Stimulated activated CD4-positive, alpha-beta T cell treated with anti-CD3 and anti-CD28 coated beads, Interleukin-1b, Interleukin-23, amount 100 ng/mL, for 1 hour (primary cell): ENCODE data around the gene LIME1.

Experiments used
- DNase-seq, 2 donors: peaks; one replicate each; pipeline ENCODE4 v3.0.0-alpha.2; 2020; ENCODE audit warnings: low read depth in 2 of 2

Gene LIME1

DNA sequence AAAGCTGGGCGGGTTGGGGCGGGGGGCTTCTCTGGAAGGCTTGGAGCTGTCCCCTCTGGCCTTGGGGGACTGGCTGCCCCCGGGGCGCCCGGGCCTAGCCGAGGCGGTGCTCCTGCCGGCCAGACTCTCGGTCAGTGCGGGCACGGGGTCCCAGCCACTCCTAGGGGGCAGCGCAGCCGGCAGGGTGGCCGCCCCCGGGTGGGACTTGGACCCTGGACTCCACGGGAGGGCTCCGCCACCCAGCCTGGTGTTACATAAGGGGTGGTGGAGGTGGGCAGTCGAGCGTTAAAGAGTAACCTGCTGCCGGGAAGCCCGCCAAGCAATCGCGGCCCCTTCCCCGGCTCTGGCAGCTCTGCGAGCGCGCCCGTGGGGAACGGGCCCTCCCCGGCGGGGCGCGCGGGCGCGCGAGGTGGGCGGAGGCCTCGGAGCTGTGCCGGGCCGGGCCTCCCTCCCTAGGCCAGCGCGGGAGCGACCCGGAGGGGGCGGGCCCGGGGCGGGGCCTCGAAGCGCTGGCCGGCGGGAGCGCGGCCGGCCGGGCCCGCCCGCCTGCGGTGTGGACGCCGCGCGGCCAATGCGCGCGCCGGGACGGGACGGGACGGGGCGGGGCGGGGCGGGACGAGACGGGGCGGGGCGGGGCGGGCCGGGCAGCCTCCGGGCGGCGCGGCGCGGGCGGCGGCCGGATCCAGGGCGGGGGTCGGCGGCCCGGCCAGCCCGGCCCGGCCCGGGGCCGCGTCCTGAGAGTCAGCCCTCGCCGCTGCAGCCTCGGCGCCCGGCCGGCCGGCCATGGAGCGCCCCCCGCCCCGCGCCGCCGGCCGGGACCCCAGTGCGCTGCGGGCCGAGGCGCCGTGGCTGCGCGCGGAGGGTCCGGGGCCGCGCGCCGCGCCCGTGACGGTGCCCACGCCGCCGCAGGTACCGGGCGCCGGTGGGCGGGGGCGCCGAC, 2.9 kb downstream of the LIME1 start, which contains the start of gene SLC2A4RG:
TSS of gene SLC2A4RG (plus strand) at position 647 of the 940 bp plus-strand sequence. CDS start at position 784, 137 bp downstream.
- no peak for DNase-seq

DNA sequence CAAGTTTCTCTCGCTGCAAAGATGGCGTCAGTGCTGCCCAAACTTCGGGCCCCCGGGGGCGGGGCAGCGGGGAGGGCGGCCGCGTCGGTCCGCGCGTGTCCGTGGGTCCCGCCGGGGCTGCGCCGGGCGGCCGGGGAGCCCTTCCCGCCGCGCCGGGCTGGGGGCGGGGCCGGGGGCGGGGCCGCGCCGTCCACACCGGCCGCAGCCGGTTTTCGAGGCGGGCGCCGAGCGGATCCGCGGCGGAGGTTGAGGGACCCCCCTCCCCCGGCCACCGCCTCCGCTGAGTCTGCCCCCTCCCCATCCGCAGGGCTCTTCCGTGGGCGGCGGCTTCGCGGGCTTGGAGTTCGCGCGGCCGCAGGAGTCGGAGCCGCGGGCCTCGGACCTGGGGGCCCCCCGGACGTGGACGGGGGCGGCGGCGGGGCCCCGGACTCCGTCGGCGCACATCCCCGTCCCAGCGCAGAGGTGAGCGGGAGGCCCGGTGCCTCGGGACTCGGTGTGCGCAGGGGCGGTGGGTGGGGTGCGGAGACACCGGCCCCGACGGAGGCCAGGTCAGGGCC, 3.7 kb downstream of the LIME1 start:
- no peak for DNase-seq

DNA sequence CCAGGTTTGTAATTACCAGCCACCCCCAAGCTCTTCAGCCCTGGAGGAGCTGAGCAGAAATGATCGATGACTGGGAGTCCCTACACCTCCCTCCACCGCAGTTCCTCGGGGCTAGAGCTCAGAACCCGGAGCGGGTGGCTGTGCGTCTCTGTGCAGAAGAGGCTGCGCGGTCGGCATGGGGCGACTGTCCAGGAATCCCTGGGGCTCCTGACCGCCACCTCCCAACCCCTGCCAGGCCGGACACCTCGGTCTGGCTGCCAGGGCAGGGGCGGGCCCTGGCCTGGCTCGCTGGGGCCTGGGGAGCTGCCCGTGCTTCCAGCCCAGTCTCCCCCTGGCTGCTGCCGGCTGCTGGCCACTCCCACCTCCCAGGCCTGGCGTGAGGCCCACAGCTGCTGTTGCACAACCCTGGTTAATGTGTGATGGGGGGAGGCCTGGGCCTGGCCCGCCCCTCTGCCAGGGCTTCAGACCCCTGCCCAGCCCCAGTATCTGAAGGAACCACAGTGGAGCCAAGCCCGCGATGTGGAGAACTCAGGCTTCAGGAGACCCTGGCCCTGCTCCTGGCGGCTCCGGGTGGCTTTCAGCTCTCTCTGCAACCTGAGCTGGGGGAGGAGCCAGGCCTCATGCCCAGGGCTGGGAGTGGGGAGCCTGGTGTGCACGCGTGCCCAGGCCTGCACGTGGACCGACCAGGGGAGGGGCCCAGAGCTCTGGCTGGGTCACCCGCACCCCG, 4.3 kb downstream of the LIME1 start:
- DNase-seq = no peak

DNA sequence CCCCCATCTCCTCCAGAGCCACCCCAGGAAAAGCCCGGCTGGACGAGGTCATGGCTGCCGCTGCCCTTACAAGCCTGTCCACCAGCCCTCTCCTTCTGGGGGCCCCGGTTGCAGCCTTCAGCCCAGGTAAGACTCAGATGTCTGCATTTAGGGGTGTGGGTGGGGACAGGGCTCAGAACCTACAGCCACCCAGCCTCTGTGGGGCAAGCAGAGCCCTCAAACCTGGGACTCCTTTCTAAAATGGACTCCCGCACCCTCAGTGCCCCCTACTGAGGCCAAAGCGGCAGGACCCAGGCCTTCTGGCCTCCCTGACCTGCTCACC, 4.9 kb downstream of the LIME1 start:
- DNase-seq = no peak

DNA sequence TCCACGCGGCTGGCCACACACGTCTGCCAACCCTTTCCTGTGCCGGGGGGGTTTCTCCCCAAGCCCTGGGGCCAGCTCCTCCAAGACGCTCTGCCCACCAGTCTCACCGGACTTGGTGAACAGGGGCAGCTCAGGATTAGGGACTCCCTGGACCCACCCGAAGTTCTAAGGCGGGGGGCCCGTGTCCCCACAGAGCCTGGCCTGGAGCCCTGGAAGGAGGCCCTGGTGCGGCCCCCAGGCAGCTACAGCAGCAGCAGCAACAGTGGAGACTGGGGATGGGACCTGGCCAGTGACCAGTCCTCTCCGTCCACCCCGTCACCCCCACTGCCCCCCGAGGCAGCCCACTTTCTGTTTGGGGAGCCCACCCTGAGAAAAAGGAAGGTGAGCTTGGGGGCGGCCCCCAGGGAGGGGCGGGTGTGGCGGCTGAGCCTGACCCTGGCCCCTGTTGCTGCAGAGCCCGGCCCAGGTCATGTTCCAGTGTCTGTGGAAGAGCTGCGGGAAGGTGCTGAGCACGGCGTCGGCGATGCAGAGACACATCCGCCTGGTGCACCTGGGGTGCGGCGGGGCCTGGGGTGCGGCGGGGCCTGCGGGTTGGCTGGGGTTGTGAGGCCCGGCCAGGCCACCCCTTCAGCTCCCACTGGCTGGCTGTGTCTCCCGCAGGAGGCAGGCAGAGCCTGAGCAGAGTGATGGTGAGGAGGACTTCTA, 5.4 kb downstream of the LIME1 start:
- DNase-seq = no peak

DNA sequence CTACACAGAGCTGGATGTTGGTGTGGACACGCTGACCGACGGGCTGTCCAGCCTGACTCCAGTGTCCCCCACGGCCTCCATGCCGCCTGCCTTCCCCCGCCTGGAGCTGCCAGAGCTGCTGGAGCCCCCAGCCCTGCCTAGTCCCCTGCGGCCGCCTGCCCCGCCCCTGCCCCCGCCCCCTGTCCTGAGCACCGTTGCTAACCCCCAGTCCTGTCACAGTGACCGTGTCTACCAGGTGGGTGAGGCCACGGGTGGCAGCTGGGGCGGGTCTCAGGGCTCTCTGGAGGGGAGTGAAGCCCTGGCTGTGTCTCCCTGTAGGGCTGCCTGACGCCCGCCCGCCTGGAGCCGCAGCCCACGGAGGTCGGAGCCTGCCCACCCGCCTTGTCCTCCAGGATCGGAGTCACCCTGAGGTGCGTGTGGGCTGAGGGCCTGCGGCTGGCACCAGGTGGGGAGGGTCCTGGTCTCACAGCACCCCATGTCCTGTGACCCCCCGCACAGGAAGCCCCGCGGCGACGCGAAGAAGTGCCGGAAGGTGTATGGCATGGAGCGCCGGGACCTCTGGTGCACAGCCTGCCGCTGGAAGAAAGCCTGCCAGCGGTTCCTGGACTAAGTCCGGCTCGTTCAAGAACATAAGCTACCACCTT, 6.0 kb downstream of the LIME1 start:
- no peak for DNase-seq

DNA sequence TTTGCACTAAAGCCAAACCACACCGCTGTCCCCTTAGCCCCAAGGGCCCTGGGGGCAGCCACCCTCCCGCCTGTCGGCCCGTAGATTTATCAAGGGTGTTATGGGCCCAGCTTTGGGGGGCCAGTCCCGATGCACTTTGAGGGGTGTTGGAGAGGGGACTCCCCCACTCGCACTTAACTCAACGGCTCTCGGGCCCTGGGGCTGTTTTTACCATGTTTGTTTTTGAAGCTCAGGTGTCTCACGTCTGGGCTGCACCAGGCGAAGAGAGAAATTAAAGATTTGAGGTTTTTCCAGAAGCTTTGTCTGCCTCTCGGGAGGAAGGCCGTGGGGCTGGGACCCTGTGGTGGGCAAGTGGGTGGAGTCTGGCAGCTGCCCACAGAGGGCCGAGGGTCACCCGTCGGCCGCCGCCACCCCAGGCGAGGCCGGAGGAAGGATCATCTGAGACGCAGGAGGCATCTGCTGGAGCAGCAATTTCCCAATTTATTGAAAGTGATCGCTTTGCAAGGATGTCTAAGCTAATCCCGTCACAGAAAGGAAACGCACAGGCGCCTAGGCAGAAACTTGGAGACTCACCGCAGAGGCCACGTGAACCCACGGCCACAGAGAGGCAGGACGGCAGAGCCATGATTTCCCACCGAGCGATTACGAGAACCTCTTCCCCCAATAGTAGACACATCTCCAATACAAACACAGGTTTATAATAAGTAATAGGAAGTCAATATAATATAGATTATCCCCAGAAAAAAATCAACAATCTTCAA, 6.9 kb downstream of the LIME1 start:
- no peak for DNase-seq

DNA sequence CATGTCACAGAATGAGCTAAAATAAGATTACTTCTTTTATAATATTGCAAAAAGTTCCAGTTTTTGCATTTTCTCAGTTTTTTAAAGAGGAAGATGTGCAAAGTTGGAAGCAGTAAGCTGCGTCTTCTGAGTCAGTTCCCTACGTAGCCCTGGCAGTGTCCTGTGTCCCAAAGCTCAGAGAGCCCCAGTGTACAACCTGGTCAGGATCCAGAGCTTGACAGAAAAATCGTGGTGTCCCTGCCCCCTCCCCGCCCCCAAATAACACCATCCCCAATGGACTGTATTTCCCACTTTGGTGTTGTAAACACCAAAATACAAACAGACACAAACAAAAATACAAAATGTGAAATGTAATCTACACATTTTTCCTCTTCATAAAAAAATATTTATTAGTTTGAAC, 7.7 kb downstream of the LIME1 start:
- no peak for DNase-seq

DNA sequence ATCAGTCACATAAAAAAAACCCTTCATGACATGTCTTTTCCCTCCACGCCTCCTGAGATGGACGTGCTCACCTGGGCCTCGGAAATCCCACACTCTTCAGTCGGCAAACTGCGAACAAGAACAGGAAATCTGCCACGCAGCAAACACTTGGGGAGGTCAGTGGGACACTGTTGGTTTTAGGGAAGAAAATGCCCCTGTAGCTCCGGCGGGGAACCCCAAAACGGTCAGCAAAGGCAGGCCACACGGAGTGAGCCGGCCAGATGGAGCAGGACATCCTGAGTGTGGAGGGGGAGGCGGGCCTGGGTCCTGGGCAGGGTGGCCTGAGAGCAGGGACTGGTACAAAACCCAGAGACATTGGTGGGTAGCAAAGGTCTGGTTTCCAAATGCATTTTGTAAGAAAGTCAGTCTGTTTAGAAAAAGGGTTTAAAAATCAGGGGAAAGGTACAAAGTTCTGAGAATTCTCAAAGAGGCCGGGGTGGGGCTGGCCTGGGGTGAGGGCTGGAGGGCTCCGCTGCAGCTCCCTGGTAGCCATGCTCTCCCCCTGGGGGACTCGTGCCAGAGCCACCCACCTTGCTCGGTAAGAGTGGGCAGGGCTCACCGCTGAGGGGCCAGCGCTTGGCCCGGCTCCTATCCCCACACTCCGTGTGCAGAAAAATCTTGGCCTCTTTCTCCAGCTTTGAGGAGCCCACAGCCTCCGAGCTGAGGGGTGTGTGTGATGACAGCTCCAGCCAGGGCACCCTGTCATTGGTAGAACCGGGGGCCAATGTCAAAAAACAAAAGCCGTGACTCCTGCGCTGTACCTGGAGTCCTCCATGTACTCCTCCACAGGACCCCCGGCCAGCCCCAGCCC, 8.3 kb downstream of the LIME1 start:
- DNase-seq = no peak

DNA sequence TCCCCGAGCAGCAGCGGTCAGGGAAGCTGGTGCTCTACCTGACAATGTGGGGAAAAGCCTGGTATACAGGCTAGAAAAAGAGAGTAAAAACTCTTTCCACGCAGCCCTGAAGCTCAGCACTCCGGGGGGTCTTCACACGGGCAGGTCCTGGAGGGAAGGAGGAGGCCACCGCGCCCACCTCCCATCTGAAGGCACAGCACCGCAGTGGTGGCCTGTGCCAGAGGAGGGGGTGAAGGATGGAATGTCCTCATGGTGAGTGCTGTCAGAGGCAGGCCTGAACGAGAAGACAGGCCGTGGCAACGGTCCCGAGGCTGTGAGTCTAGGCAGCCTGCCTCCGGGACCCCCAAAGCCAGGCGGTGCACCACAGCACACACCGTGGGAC, 9.0 kb downstream of the LIME1 start:
- no peak for DNase-seq

DNA sequence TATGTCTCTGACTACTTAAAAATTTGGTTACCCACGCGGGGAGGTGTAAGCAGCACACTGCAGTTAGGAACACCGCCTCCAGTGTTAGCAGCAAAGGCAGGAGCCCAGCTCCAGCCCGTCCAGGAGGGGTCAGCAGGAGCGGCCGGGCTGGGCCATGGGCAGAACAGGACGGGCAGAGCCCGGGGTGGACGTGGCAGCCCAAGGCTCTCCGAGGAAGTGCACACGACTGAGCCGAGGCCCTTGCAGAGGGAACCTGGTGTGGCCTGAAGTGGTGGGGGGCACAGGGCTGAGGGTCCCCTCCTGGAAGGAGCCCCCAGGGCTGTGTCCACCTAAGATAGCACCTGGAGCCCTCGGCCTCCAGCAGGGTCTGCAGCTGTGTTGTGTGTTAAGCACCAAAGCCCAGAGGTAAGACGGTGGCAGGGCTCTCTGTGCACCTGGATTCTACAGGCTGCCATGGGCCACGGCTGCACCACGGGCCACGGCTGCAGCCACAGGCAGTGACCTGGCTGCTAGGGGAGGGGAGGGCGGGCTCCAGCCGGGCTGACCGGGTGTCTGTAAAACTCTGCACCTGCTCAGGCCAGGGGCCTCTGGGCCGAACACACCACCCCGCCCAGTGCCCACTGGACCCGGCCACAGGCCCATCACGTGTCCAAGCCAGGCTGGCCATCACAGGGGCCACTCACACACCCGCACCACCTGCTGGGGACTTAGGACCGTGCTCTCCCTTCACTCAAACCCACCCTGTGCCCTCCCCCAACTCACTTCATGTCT, 9.7 kb downstream of the LIME1 start:
- no peak for DNase-seq

DNA sequence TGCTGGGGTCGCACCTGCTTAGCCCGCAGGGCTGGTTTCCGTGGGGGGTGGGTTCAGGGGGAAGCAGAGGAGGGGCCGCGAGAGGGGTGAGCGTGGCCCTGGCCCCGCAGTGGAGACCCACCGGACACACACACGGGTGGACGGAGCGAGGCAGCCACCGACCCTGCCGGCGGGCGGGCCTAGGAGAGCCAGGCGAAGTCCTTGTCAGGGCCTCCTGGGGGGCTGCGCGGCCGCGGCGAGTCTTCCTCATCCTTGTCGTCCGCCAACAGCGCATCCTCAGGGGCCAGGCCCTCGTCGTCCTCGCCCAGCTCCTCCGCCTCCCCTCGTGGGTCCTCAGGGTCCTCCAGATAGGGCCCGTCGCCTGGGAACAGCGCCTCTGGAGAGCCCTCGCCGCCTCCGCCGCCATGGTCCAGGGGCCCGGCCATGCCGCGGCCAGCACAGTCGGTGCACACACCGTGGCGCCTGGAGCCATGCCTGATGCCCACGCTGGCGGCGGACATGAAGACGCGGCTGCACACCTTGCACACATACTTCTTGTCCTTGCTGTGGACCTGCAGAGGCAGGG, 10.4 kb downstream of the LIME1 start:
- DNase-seq = no peak

DNA sequence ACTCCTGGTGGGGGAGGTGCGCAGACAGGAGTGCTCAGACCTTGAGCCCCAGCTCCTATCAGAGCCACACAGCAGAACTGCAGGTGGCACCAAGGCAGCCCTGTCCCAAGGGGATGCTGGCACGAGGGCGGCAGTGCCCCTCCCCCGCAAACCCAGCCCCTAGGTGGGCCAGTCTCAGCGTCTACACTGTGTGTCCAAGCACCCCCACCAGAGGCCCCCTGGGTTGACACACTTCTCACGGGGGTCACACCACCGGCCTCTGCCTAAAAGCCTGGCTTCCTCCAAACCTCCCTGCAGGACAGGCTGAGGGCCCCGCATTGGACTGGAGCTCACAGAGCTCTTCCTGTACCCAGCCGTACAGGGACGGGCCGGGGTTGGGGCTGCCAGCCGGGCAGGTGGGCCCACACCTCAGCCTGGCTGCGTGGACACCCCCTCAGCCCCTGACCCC, 11.2 kb downstream of the LIME1 start:
- DNase-seq = no peak

DNA sequence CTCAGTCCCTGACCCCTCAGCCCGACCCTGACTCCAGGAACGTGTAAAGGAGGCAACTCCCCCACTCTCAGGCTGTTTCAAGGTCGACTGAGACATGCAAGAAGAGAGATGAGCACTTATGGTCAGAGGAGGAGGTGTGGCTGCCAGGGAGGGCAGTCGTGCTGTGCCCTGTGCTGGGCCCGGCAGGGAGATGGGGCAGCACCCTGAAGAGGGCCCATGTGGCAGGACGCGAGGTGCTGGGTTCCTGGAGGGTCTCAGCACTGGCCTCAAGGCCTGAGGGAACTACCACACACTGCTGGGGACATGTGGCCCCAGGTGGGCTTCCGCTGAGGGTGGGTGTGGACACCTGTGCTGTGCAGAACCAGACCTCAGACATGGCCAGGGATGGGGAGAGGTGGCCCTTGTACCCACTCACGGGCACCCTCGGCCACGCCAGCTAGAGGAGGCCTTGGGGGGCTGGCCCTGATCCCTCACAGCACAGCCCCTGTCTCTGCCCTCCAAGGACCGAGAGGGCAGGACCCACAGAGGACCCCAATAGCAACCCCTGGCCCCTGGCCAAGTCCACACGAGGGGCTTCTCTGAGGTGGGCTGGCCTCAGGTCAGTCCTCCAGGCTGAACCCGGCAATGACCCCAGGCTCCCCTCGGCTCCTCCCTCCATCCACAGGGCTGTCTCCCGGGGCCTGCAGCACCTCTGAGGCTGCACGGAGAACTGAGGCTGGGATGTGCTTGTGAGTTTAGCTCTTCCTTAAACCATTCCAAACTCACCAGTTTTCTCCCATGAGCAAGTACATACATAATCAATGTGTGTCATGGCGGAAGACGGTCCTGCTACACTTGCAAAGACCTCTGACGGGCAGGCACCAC, 11.8 kb downstream of the LIME1 start:
- DNase-seq = no peak

DNA sequence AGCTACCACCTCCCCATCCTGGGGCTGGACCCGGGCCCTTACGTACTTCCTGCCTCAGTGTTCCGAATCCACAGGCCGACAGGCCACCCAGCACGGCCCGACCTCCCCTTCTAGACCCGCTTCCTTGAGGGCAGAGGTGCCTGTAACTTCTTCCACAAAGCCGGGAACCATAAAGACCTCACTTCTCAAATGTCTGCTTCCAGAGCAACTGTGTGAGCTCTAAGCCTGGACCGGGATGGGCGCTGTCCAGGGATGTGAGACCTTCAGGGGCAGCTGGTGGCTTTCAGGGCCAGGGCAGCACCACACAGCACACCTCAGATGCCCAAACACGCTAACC, 12.4 kb downstream of the LIME1 start:
- no peak for DNase-seq

DNA sequence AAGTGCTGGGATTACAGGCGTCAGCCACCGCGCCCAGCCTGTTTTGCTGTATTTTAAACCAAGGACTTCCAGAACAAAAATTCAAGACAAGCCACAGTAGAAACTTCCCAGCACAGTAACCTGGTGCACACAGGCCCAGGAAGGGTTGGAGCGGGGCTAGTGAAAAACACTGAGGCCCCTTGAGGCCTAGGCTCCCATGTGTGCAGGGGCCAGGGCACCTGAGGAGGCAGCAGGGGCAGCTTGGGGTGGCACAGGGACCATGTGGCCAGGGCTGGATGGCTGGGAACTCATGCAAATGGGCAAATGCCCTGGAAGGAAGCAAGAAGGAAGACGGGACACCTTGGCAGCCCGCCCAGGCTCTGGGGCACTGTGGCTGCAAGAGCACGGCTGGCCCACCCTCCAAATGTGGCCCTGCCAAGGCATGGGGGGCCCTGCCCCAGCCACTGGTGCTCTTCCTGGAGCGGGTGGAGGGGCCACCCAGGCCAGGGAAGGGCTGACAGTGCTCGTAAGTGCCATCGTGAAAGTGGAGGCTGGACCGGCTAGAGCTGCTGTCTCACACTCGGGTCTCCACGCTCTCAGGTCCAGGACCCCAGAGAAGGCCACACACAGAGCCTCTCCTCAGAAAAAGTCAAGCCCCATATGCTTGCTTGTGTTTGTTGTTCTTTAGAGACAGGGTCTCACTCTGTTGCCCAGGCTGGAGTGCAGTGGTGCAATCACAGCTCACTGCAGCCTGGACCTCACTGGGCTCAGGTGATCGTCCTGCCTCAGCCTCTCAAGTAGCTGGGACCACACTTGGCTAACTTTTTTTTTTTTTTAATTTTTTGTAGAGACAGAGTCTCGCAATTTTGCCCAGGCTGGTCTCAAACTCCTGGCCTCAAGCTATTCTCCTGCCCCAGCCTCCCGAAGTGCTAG, 13.4 kb downstream of the LIME1 start:
- DNase-seq = no peak
